ENCODE measurements around the gene FLYWCH2. TPM values are rescaled to one million over a fixed set of nuclear protein-coding genes. Genes with fewer than 3 reads are reported as not detected.

Gene FLYWCH2
- total RNA-seq, 2 experiments from 2014 or later = 18.9 to 19.3 TPM

- H3K4me1 Mint-ChIP-seq (ENCODE audit: low read depth) = peaks cover 5% of the 10 kb centered on the region
- no peak overlapping the region for H3K4me3 Mint-ChIP-seq
- no peak for DNase-seq
- H3K27me3 Mint-ChIP-seq = no peaks in the 10 kb centered on the region
- CTCF ChIA-PET = interaction anchor here (1.0 to 2.4 kb wide), 2 partner anchors 20 to 28 kb away, joined by 3 to 9 read pairs; no protein-coding TSS in a partner anchor
- no peak for TF ChIP-seq CTCF (IDR thresholded peaks at IDR 0.05)
- ATAC-seq = no peak
- H3K36me3 Mint-ChIP-seq (ENCODE audit: low read depth) = no peaks in the 10 kb centered on the region
- POLR2A ChIA-PET = interaction anchor here (0.9 kb wide), 1 partner anchor 177 kb away, joined by 3 read pairs; no protein-coding TSS in a partner anchor
- no peak overlapping the region for H3K27ac Mint-ChIP-seq
- intact Hi-C loops (cut with micrococcal nuclease) = no loop called here
- no peaks in the 10 kb centered on the region for H3K9me3 Mint-ChIP-seq
Observed at GRCh38 chr16:2899564-2900072, 16.6 kb downstream of the FLYWCH2 start.

- TF ChIP-seq CTCF (IDR thresholded peaks at IDR 0.05) = no peak
- no peak overlapping the region for H3K4me3 Mint-ChIP-seq
- no peaks in the 10 kb centered on the region for H3K36me3 Mint-ChIP-seq (ENCODE audit: low read depth)
- CTCF ChIA-PET = no interaction called here
- POLR2A ChIA-PET = no interaction called here
- no peaks in the 10 kb centered on the region for H3K9me3 Mint-ChIP-seq
- peaks cover 5% of the 10 kb centered on the region for H3K4me1 Mint-ChIP-seq (ENCODE audit: low read depth)
- intact Hi-C loops (cut with micrococcal nuclease) = no loop called here
- no peak for DNase-seq
- no peaks in the 10 kb centered on the region for H3K27me3 Mint-ChIP-seq
- ATAC-seq = no peak
- no peak overlapping the region for H3K27ac Mint-ChIP-seq
Observed at GRCh38 chr16:2900526-2901075, 17.6 kb downstream of the FLYWCH2 start.

- Mint-ChIP-seq H3K27me3 (no peaks in the 10 kb centered on the region), H3K9me3 (no peaks in the 10 kb centered on the region), H3K27ac (no peak overlapping the region), H3K36me3 (ENCODE audit: low read depth) (no peaks in the 10 kb centered on the region), H3K4me1 (ENCODE audit: low read depth) (peaks cover 19% of the 10 kb centered on the region), H3K4me3 (no peak overlapping the region)
- POLR2A ChIA-PET = interaction anchor here (0.7 to 1.1 kb wide), 3 partner anchors 19 to 747 kb away, joined by 3 to 4 read pairs (median 3); partner anchors contain the start of gene FLYWCH2
- ATAC-seq = no peak
- intact Hi-C loops (cut with micrococcal nuclease) = no loop called here
- CTCF ChIA-PET = interaction anchor here (1.0 to 1.8 kb wide), 6 partner anchors 10 to 34 kb away, joined by 3 to 8 read pairs (median 4); partner anchors contain the start of gene FLYWCH1
- TF ChIP-seq CTCF (IDR thresholded peaks at IDR 0.05) = no peak
- no peak for DNase-seq
Observed at GRCh38 chr16:2902337-2903130, 19.5 kb downstream of the FLYWCH2 start.

- DNase-seq = peak; percentile 84
- ChIA-PET POLR2A (no interaction called here), CTCF (interaction anchor here (0.9 to 1.8 kb wide), 6 partner anchors 8 to 36 kb away, joined by 3 to 8 read pairs (median 4); partner anchors contain the start of genes FLYWCH1 and FLYWCH2)
- Mint-ChIP-seq H3K9me3 (no peaks in the 10 kb centered on the region), H3K4me1 (ENCODE audit: low read depth) (peaks cover 20% of the 10 kb centered on the region), H3K27ac (peak overlapping the region; percentile 80), H3K36me3 (ENCODE audit: low read depth) (no peaks in the 10 kb centered on the region), H3K27me3 (no peaks in the 10 kb centered on the region), H3K4me3 (peak overlapping the region; percentile 95)
- intact Hi-C loops (cut with micrococcal nuclease) = no loop called here
- peak; percentile 46 for ATAC-seq
- peak; percentile 91 for TF ChIP-seq CTCF (IDR thresholded peaks at IDR 0.05)
Observed at GRCh38 chr16:2904100-2904921, 21.3 kb downstream of the FLYWCH2 start.

Data from activated CD8-positive, alpha-beta T cell treated with anti-CD3 and anti-CD28 coated beads for 36 hours (primary cell).